Kidney (tissue), 14 donors: ENCODE results near the gene ZNF335. TPM values are rescaled to one million over a fixed set of nuclear protein-coding genes. Genes with fewer than 3 reads are reported as not detected.

Experiments
- DNase-seq, 5 donors: peaks; one replicate each; pipeline ENCODE4 v3.0.0-alpha.2; 2013 to 2020
- FAIRE-seq: peaks from 2 replicates; lab custom pipeline; 2012; peaks lifted over from hg19 to GRCh38; lab: Jason Lieb, UNC
- H3K27ac ChIP-seq, 2 donors: one replicate each; pipeline ENCODE4 v1.7.0; 2013; ENCODE audit warnings: low read depth in 2 of 2, low read length in 2 of 2, inconsistent platforms in 1 of 2
- H3K27me3 ChIP-seq: one replicate; pipeline ENCODE4 v1.7.1; 2013; ENCODE audit warnings: low read length, inconsistent platforms; ENCODE audit not compliant: control insufficient read depth, insufficient read depth
- H3K36me3 ChIP-seq, 3 donors: one replicate each; pipeline versions ENCODE4 v1.7.0 to v1.7.1; 2013; ENCODE audit warnings: low read length in 3 of 3, control low read depth in 1 of 3, inconsistent platforms in 1 of 3; ENCODE audit not compliant: insufficient read depth in 3 of 3, control insufficient read depth in 2 of 3
- H3K4me1 ChIP-seq, 3 donors: one replicate each; pipeline versions ENCODE4 v1.7.0 to v1.7.1; 2013; ENCODE audit warnings: low read length in 3 of 3, inconsistent platforms in 1 of 3, low read depth in 1 of 3; ENCODE audit not compliant: control insufficient read depth in 2 of 3, insufficient read depth in 2 of 3
- H3K4me3 ChIP-seq, 3 donors: one replicate each; pipeline versions ENCODE4 v1.7.0 to v1.8.1; 2013; ENCODE audit warnings: low read length in 3 of 3, control low read depth in 1 of 3, inconsistent platforms in 1 of 3
- H3K9ac ChIP-seq, 3 donors: one replicate each; pipeline versions ENCODE4 v1.7.0 to v1.7.1; 2013; ENCODE audit warnings: low read length in 3 of 3, control low read depth in 1 of 3, inconsistent platforms in 1 of 3
- H3K9me3 ChIP-seq, 3 donors: one replicate each; pipeline versions ENCODE4 v1.7.0 to v1.7.1; 2013; ENCODE audit warnings: low read length in 3 of 3, control low read depth in 1 of 3, inconsistent platforms in 1 of 3; ENCODE audit not compliant: control insufficient read depth in 2 of 3, insufficient read depth in 1 of 3
- CTCF ChIP-seq: IDR thresholded peaks from 3 replicates; pipeline ENCODE4 v1.5.1; 2012; ENCODE audit warnings: mild to moderate bottlenecking, moderate library complexity, borderline replicate concordance; ENCODE audit not compliant: insufficient read depth; ENCODE audit errors: extremely low read depth
- intact Hi-C: fragments of 100-400 bp; cut with DNase I; formaldehyde crosslinking; loops from one replicate; pipeline ENCODE4 v1.11.1; 2022
- polyA plus RNA-seq: library from polyadenylated mRNA; stranded (reverse); fragments of 350-450 nt; fragmentation: Illumina TruSeq; extraction: RNeasy Lipid Tissue Mini Kit (QIAGEN cat#74804); gene quantifications from one replicate; pipeline ENCODE4 v1.2.3, GENCODE V29; 2014; ENCODE audit warnings: low read depth, low replicate concordance; ENCODE audit not compliant: insufficient read depth
- total RNA-seq: library from RNA; stranded (reverse); fragmentation: NEBNext Ultra II Directional; extraction: Animal tissue kit (Norgen Biotek cat#: 25700); gene quantifications from one replicate; pipeline ENCODE4 v1.2.1, GENCODE V29; 2021
- donor health status: control.
- donor health status: control.
- donor health status: control.
- donor health status: control.
- donor health status: control.
- donor health status: DM: yes; HTN: yes; CAD: no.
- donor health status: Normal renal cell carcinoma (clear cell type).

ZNF335 gene
- total and polyA plus RNA-seq, 2 donors from 2014 or later, result 5.7 to 22.3 TPM

- H3K27me3 ChIP-seq, result no peaks in the 10 kb centered on the region
These were observed 3.7 kb upstream of the ZNF335 start for GRCh38 chr20:45975686-45976085.

GRCh38 chr20:45974896-45975565, 3.0 kb upstream of the ZNF335 start:
- DNase-seq, result peak in 1 of 5 donors; percentile 54
- intact Hi-C loops, result no loop called here
- H3K9me3 ChIP-seq, result no peaks in the 10 kb centered on the region
- H3K4me3 ChIP-seq, result no peak overlapping the region
- no peaks in the 10 kb centered on the region for H3K27me3 ChIP-seq
- H3K4me1 ChIP-seq, result peaks cover 0 to 12% (median 5%) of the 10 kb centered on the region in 3 donors
- no peak overlapping the region for H3K27ac ChIP-seq
- FAIRE-seq, result no peak
- peaks cover 0 to 2% (median 0%) of the 10 kb centered on the region in 3 donors for H3K36me3 ChIP-seq
- TF ChIP-seq CTCF, result no peak
- no peak overlapping the region for H3K9ac ChIP-seq

More at GRCh38 chr20:45975686-45976085, 3.7 kb upstream of the ZNF335 start:
- H3K4me3 ChIP-seq, result no peak overlapping the region
- no peaks in the 10 kb centered on the region for H3K9me3 ChIP-seq
- DNase-seq (peak in 1 of 5 donors; percentile 31), FAIRE-seq (no peak)
- peaks cover 0 to 5% (median 0%) of the 10 kb centered on the region in 3 donors for H3K4me1 ChIP-seq
- H3K27ac ChIP-seq, result no peak overlapping the region
- no peak overlapping the region for H3K9ac ChIP-seq
- no peaks in the 10 kb centered on the region for H3K36me3 ChIP-seq
- no peak for TF ChIP-seq CTCF
- intact Hi-C loops, result no loop called here

- Histone ChIP-seq H3K4me1 (peaks cover 0 to 14% (median 7%) of the 10 kb centered on the region in 3 donors), H3K4me3 (peak overlapping the region; percentile 76 to 98 (median 93)), H3K27me3 (no peaks in the 10 kb centered on the region), H3K36me3 (peaks cover 0 to 19% (median 9%) of the 10 kb centered on the region in 3 donors), H3K9me3 (no peaks in the 10 kb centered on the region), H3K27ac (peak overlapping the region; percentile 100), H3K9ac (peak overlapping the region in 1 of 3 donors; percentile 54)
- FAIRE-seq, result no peak
- intact Hi-C loops, result no loop called here
- DNase-seq, result peak in 2 of 5 donors; percentile 56 to 64
- TF ChIP-seq CTCF, result no peak
These were observed 639 bp upstream of the ZNF335 start for GRCh38 chr20:45972500-45973183.
